Stimulated activated CD8-positive, alpha-beta memory T cell treated with anti-CD3 and anti-CD28 coated beads, Interleukin-12 subunit alpha, Interleukin-12 subunit beta, amount 100 ng/mL, for 24 hours (primary cell): Measurements from ENCODE around the gene FRAS1.

Experiments
- DNase-seq: peaks from one replicate; pipeline ENCODE4 v3.0.0-alpha.2; 2020; ENCODE audit errors: extremely low read depth

Gene FRAS1

GRCh38 chr4:78584863-78585547 is 527.9 kb downstream of the FRAS1 start:
- no peak for DNase-seq

DNA sequence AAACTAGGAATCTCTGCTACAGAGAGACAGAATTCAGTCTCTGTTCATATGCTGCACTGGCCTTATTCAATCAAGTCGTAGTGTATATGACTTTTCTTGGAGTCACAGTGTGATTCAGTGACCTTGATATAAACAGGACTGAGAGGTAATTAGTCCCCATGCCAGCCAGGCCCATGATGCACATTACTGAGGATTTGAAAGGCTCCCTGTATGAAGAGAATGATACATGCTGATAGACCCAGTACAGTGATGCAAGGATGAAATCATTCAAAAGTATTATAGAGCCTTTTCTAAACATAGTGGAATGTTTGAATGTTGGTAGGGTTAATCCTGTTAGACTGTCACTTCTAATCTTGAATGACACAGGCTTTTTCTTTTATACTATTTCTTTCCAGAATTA is 528.5 kb downstream of the FRAS1 start:
- DNase-seq, result no peak

GRCh38 chr4:78588894-78589545 is 531.9 kb downstream of the FRAS1 start:
- no peak for DNase-seq

- no peak for DNase-seq
These were observed 534.3 kb downstream of the FRAS1 start for GRCh38 chr4:78591404-78591803.

GRCh38 chr4:78592088-78592783 is 535.1 kb downstream of the FRAS1 start:
- no peak for DNase-seq
